Erythroblast (primary cell): ENCODE results near the gene KRTAP22-2.

Source experiments
- GATA1 ChIP-seq: IDR thresholded peaks from 2 replicates; pipeline ENCODE4 v1.6.1; 2011; ENCODE audit warnings: low read depth, mild to moderate bottlenecking, control low read depth, low read length, moderate library complexity
- POLR2A ChIP-seq: IDR thresholded peaks from 2 replicates; pipeline ENCODE4 v1.6.1; 2011; ENCODE audit warnings: mild to moderate bottlenecking, low read length

GRCh38 chr21:30592140-30592539, 1.9 kb upstream of the KRTAP22-2 start, which contains the start of gene KRTAP6-3:
- no peak for TF ChIP-seq POLR2A
- no peak for TF ChIP-seq GATA1
